GM21737 (cell line): ENCODE measurements around the gene CLDN6.
"Not testable (repeated sequence)": the region's sequence is repeated elsewhere in the genome, so short reads cannot be mapped to it uniquely, and the experiment has no call there.

Experiments
- ATAC-seq: cut with Tn5 transposase; IDR thresholded peaks from one replicate; pipeline ENCODE4 v1.9.1; 2021; ENCODE audit warnings: mild to moderate bottlenecking, moderate library complexity; ENCODE audit not compliant: unreplicated experiment

The CLDN6 gene

GRCh38 chr16:3052571-3053329, 34.8 kb upstream of the CLDN6 start:
- ATAC-seq: not testable (repeated sequence)

GRCh38 chr16:3051494-3051893, 33.5 kb upstream of the CLDN6 start:
- ATAC-seq: no peak

DNA sequence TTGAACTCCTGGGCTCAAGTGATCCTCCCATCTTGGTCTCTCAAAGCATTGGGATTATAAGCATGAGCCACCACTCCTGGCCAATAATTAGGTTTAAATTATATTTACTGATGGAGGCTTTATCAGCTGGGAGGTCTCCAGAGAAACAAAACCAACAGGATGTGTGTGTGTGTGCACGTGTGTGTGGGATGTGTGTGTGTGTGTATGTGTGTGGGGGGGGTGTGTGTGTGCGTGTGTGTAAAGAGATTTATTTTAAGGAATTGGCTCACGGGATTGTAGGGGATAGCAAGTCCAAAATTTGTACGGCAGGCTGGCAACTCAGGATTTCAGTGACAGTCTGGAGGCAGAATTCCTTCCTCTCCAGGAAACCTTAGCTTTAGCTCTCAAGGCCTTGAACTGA, 33.0 kb upstream of the CLDN6 start:
- no peak for ATAC-seq

DNA sequence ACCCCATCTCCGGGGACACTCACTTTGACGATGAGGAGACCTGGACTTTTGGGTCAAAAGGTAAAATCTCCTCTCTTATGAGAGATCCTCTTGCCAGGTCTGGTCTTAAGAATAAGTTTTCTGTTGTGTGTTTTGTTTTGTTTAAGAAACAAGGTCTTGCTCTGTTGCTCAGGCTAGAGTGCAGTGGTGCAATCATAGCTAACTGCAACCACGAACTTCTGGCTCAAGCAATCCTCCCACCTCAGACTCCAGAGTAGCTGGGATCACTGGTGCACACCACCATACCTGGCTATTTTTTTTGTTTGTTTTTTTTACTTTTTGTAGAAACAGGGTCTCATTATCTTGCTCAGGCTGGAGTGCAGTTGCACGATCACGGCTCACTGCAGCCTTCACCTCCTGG, 32.5 kb upstream of the CLDN6 start:
- no peak for ATAC-seq

GRCh38 chr16:3049921-3050481, 32.0 kb upstream of the CLDN6 start:
- no peak for ATAC-seq

DNA sequence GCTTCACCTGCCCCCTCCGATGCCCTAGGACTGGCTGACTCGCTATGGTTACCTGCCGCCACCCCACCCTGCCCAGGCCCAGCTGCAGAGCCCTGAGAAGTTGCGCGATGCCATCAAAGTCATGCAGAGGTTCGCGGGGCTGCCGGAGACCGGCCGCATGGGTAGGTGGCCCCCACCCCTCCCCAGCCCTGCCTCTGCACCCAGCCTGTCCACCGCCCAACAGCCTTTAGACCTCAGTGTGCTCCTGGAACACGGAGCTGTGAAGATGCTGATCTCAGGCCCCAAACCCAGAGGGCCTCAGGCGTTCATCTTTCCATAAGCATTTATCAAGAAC, 29.4 kb upstream of the CLDN6 start:
- ATAC-seq: no peak

DNA sequence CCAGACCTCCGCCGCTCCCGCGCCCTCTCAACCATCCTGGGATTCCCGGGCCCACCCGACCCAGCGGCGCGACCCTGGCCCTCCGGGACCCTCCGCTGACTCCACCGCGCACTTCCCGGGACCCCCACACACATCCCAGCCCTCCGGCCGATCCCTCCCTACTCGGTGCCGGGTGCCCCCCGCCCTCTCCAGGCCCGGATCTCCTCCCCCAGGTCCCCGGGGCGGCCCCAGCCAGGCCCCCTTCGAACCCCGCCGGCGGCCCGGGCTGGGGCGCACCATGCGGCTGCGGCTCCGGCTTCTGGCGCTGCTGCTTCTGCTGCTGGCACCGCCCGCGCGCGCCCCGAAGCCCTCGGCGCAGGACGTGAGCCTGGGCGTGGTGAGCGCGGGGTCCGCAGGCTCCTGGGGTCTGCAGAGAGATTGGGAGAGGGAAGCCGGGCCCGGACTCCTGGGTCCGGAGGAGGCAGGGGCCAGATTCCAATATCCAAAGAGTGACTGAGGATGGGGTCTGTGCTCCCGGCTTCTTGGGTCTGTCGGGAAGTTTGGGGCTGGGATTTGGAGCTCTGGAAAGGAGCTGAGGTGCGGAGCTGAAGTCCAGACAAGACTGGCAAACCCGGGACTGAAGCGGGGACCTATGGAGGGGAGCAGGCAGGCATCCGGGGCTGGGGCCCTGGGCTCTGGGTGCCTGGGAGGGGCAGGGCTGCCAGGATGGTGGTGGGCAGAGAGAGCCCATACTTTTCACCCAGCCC, 28.8 kb upstream of the CLDN6 start:
- ATAC-seq: no peak

DNA sequence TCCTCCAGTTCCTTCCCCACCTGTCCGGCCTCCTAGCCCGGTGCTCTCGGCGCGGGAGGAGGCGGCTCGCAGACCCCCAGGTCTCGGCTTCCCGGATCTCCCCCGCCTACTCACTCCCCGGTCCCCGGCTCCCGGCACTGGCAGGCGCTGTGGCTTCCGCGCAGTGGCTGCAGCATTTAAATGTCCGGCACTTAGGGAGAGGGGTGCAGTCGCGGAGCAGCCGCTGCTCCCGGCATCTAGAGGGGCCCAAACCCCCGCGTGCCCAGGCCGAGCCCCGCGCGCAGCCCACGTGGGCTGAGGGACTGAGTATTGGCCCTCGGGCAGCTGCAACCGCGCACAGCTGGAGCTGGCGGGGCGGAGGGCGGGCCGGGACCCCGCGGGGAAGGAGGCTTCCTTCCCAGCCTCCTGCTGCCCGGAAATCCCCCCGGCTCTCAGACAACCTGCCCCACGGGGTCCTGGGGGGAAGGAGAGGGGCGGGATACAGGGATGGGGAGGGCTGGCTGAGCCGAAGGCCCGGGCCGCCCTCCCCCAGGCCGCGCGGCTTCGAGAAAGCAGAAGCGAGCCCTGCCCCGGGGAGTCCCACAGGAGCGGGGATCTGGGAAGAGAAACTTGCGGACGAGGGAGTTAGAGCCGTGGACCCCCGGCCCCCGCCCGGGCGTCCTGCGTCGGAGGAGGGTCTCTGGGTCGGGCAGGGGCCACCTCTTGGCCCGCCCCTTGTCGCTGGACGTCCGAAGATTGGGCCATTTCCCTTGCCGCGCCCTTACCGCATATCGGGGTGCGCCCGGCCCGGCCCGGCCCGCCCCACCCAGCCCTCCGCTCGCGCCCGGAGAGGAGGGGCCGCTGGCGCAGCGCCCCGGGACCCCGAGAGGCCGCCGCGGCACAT, 28.0 kb upstream of the CLDN6 start, which contains the start of gene MMP25:
TSS of gene MMP25 (plus strand) at position 804 of the 883 bp plus-strand sequence. CDS start 357 bp downstream, outside the sequence.
- ATAC-seq: no peak

DNA sequence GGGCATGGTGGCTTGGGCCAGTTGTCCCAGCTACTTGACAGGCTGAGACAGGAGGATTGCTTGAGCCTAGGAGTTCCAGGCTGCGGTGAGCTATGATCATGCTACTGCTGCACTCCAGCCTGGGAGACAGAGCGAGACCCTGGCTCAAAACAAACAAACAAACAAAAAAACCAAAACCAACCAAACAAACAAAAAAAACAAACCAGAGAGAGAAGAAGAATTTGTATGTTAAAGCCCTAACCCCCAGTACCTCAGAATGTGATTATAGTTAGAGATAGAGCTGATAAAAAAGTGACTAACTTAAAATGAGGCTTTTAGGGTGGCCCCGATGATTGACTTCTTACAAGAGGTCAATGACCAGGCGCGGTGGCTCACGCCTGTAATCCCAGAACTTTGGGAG, 26.7 kb upstream of the CLDN6 start:
- no peak for ATAC-seq

GRCh38 chr16:3042376-3042775, 24.4 kb upstream of the CLDN6 start:
- no peak for ATAC-seq

DNA sequence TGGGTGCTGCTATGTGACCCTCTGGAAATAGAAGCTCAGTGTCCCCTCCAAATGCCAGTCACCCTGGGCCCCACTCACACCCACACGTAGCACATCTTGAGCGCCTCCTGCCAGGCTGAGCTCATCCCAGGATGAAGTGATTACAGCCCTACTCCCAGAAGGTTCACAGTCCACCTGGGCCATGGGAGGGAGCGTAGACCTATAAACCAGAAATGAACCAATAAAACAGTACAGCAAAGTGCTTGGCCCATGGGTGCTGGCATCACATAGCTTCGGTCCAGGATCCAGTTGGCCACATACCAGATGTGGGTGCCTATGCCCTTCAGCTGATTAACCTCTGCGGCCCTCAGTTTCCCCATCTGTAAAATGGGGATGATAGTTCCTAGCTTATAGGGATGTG, 20.9 kb upstream of the CLDN6 start:
- ATAC-seq: no peak

GRCh38 chr16:3038256-3038655, 20.3 kb upstream of the CLDN6 start:
- no peak for ATAC-seq

DNA sequence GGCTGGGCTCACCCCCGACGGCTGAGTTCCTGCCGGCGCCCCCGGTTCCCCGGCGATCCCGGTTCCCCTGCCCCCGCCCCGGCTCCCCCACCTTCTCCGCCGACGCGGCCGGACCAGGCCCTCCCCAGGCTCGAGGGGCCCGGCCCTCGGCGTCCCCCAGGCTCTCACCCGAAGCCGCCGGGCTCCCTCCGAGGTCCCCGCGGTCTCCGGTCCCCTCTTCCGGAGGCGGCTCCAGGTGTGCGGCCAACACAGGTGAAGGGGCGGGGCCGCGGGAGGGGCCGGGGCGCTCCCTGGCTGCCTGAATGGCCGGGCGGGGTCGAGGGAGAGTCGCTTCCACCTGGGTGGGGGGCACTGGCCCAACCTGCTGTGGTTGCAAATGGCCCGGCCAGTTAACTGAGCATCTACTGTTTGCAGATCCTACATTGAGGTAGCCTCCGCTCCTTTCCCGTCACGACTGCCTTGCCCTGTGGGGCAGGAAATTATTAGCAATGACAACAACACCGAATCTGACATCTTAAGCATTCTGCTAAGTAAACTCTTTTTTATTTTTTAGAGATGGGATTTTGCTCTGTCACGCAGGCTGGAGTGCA, 18.8 kb upstream of the CLDN6 start, which contains the start of gene BICDL2:
TSS of gene BICDL2 (minus strand) at position 219 of the 590 bp plus-strand sequence. CDS start 1,448 bp downstream, outside the sequence.
- ATAC-seq: no peak

DNA sequence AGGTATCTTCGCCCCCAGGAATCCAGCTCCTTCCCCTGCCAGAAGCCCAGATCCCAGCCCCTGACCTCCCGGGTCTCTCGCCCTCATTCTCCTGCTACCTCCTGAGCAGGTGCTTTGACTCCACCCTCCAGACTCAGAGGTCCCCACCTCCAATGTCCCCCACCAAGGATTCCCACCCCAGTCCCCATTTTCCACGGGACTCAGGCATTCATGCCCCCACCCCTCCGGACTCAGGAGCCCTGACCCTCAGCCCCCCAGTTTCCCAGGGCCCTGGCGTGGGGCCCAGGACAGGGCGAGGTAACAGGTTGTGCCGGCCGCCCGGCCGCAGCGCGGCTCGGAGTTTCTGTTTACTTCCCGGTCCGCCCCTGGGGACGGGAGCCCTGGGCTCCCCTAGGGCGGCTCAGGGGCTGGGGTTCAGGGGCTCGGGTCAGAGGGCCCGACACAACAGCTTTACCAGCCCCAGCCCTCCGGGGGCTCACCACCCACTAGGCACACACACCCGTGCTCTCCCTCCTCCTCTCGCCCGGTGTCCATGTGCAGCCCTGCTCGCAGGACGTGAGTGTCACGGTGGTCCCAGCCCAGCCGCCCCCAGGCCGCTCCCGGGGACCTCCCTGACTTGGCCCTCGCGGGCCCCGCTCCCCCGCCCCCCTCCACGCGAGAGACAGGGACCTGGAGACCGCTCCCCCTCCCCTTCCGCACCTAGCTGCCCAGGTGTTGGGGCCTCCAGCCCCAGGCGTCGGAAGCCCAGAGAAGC, 18.2 kb upstream of the CLDN6 start:
- ATAC-seq: no peak

DNA sequence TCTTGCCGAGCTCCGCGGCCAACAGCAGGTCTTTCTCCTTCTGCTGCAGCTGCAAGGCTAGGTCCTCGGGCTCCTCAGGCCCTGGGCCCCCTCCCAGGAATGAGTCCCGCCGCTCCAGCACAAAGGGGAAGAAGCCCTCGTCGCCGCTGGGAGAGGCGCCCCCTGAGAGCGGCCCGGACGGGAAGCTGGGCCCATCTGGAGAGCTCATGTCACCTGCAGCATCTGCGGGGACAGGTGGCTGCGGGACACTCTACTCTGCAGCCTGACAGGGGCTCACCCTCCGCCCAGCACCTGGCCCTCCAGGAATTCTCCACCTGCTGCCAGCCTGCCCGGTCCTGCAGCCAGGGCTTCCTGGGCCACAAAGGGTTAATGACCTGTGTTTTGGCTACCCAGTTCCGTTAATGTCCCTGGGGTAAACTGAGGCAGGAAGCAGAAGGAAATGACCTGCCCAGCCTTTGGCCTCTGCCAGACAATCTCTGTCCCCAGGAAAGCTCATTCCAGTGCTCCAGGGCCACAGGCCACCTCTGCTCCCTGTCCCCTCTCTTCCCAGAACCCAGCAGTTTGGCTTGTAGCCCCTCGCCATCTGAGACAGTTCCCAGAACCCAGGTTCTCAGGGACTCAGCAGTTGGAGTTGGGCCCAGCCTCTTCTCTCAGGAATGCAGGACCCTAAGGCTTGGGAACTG, 17.4 kb upstream of the CLDN6 start:
- ATAC-seq: no peak

DNA sequence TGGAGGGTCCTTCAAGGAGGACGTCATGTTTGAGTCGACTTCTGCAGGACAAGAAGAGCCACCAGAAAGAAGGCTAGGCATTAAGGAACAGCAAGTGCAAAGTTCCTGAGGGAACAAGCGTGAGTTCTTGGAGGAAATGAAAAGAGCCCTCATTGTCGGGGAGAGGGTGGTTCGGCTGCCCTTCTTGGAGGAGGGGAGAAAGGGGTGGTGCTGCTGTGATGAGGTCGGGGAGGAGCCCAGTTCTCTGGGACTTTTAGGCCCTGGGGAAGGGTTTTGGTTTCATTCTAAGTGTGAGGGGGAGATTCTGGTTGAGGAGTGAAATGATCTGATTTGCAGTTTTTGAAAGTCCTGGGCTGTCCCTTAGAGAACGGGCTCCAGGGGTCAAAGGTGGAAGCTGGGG, 14.6 kb upstream of the CLDN6 start:
- ATAC-seq: no peak

- ATAC-seq: no peak
Measured at GRCh38 chr16:3030222-3031212, 12.5 kb upstream of the CLDN6 start.
